ENCODE measurements around the gene JOSD2. TPM values are rescaled to one million over a fixed set of nuclear protein-coding genes. Genes with fewer than 3 reads are reported as not detected.

The JOSD2 gene
- total and polyA plus RNA-seq, 2 donors (not counting 3 experiments of a cell fraction or from before 2014, with no cell fraction given), result 37.4 to 62.8 TPM

DNA sequence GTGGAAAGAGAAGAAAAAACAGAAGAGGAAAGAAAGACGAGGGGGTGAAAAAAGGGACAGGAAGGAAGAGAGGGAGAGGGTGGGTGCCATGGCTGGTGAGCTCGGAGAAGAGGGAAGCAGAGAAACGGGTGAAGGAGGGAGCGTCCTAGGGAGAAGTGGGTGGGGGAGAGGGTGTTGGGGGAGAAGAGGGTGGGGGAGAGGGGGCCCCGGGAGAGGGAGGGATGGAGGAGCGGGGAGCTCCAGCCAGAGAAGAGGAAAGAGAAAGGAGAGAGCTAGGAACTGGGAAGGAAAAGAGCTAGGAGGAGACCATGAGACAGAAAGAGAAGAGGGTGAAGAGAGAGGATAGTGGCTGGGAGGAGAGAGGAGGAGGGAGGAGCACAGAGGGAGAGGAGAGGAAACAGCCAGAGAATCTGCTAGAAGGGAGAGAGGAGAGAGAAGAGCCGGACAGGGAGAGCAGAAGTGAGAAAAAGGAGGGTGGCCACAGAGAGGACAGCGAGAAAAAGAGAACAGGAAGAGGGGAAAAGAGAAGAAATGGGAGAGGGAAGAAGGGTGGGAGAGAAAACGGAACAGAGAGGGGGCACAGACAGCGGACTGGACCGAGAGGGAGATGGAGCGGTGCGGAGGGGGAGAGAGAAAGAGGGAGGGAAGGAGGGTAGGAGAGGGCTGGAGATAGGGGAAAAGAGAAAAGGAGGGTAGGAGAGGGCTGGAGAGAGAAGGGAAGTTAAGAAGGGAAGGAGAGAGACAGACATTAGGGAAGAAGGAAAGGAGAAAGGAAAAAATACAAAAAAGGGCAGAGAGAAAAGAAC, 22.4 kb downstream of the JOSD2 start:
- POLR2A ChIA-PET, result interaction anchor here (0.7 kb wide), 1 partner anchor 216 kb away, joined by 3 read pairs; no protein-coding TSS in a partner anchor
- intact Hi-C loops (cut with micrococcal nuclease), result no loop called here

More for the DNA sequence above, 22.4 kb downstream of the JOSD2 start:
- CTCF ChIA-PET, result interaction anchor here (1.1 kb wide), 1 partner anchor 10 kb away, joined by 3 read pairs; no protein-coding TSS in a partner anchor
- no peaks in the 10 kb centered on the region for H3K4me1 ChIP-seq (ENCODE audit: control insufficient read depth, extremely low read depth, insufficient read depth, low read length)
- no peak overlapping the region for H3K4me2 ChIP-seq (ENCODE audit: insufficient read depth, low read length)
- no peaks in the 10 kb centered on the region for H3K79me2 ChIP-seq (ENCODE audit: control insufficient read depth, insufficient read depth, low read length)
- FAIRE-seq, result no peak
- H4K20me1 ChIP-seq (replicated peaks; ENCODE audit: control insufficient read depth, extremely low read depth, insufficient read depth, low read length), result no peaks in the 10 kb centered on the region
- no peaks in the 10 kb centered on the region for H3K9me3 ChIP-seq (replicated peaks; ENCODE audit: control insufficient read depth, insufficient read depth, low read length)
- no peak overlapping the region for H3K9ac ChIP-seq (replicated peaks; ENCODE audit: extremely low read depth, insufficient read depth, low read length)
- peaks cover 10 to 12% of the 10 kb centered on the region in 2 experiments for H3K27me3 ChIP-seq (ENCODE audit: control insufficient read depth in 2 of 2, insufficient read depth in 2 of 2, low read length in 2 of 2)
- dilution Hi-C loops (cut with MboI; ENCODE audit: extremely low pct_ligation_motif_present, low sequenced_read_pairs), result no loop called here
- no peak overlapping the region for H2AFZ ChIP-seq (ENCODE audit: low read depth, low read length)
- DNase-seq (ENCODE audit: low read depth, low spot score), result no peak
- no peak overlapping the region for H3K4me3 ChIP-seq (replicated peaks in 1 of 3; ENCODE audit: insufficient read depth in 1 of 3, low read depth in 1 of 3, low read length in 3 of 3)
- TF ChIP-seq, protein P1, sequence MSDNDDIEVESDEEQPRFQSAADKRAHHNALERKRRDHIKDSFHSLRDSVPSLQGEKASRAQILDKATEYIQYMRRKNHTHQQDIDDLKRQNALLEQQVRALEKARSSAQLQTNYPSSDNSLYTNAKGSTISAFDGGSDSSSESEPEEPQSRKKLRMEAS (IDR thresholded peaks at IDR 0.05; ENCODE audit: insufficient read depth, insufficient read length), result no peak
- TF ChIP-seq EZH2 (IDR thresholded peaks at IDR 0.05; ENCODE audit: borderline replicate concordance, low read depth, low read length, severe bottlenecking), result no peak
- TF ChIP-seq MYC (IDR thresholded peaks at IDR 0.05; ENCODE audit: low read depth, low read length), result no peak
- TF ChIP-seq GATA2 (IDR thresholded peaks at IDR 0.05; ENCODE audit: insufficient read depth, insufficient read length, low read depth, low read length), result no peak
- TF ChIP-seq, protein P2, sequence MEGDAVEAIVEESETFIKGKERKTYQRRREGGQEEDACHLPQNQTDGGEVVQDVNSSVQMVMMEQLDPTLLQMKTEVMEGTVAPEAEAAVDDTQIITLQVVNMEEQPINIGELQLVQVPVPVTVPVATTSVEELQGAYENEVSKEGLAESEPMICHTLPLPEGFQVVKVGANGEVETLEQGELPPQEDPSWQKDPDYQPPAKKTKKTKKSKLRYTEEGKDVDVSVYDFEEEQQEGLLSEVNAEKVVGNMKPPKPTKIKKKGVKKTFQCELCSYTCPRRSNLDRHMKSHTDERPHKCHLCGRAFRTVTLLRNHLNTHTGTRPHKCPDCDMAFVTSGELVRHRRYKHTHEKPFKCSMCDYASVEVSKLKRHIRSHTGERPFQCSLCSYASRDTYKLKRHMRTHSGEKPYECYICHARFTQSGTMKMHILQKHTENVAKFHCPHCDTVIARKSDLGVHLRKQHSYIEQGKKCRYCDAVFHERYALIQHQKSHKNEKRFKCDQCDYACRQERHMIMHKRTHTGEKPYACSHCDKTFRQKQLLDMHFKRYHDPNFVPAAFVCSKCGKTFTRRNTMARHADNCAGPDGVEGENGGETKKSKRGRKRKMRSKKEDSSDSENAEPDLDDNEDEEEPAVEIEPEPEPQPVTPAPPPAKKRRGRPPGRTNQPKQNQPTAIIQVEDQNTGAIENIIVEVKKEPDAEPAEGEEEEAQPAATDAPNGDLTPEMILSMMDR (IDR thresholded peaks at IDR 0.05; ENCODE audit: extremely low read depth in 1 of 2, insufficient read depth in 1 of 2, low read depth in 1 of 2, low read length in 2 of 2), result no peak
- TF ChIP-seq FOS (IDR thresholded peaks at IDR 0.05; ENCODE audit: borderline replicate concordance, insufficient read depth, low read length), result no peak
- TF ChIP-seq POLR2AphosphoS5 (IDR thresholded peaks at IDR 0.05; ENCODE audit: insufficient read depth, low read depth, low read length), result no peak
- TF ChIP-seq POLR2A (IDR thresholded peaks at IDR 0.05; ENCODE audit: low read depth, low read length), result no peak
- TF ChIP-seq JUN (IDR thresholded peaks at IDR 0.05; ENCODE audit: borderline replicate concordance, insufficient read depth, insufficient read length, low read depth), result no peak
- no TSS peak for BruUV-seq (replicated peaks)
- no peak overlapping the region for H3K27ac ChIP-seq (ENCODE audit: insufficient read depth, low read depth, low read length)
- no peaks in the 10 kb centered on the region for H3K9me1 ChIP-seq (replicated peaks; ENCODE audit: control insufficient read depth, extremely low read depth, insufficient read depth, low read length)
- peaks cover 0 to 2% of the 10 kb centered on the region in 2 experiments for H3K36me3 ChIP-seq (ENCODE audit: control insufficient read depth in 2 of 2, extremely low read depth in 1 of 2, insufficient read depth in 2 of 2, low read length in 2 of 2)

Data from endothelial cell of umbilical vein (primary cell).